GM12873 (cell line): Measurements from ENCODE around the gene ANTXR1.

ENCODE experiments used
- TF ChIP-seq, protein P1 (sequence below): IDR thresholded peaks from 2 replicates; pipeline ENCODE4 v1.5.1; 2012; ENCODE audit warnings: low read depth, mild to moderate bottlenecking, moderate library complexity, low read length, control low read depth; ENCODE audit not compliant: insufficient read depth; ENCODE audit errors: missing control alignments

ANTXR1 gene

DNA sequence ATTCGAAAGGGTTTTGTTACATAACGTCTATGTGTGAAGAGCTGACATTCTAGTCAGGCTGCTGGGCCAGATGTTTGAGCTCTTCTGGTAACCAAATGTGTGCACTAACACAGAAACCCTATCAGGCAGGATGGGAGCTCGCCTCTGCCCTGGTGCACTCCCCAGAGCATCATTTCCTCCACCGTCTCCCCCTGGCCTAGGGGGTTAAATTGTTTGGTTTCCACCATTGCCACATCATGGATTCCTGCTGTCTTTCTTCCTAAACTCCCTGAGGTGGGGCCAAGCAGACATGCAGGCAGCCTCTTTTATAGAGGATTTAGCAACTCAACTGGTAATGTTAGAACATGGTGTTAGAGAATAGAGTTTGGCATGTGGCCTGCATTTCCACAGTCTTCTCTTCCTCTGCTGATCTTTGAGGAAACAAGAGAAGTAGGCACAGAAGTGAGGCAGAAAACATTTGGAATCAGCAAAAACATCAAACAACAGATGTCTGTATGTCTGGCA, 87.3 kb downstream of the ANTXR1 start:
- TF ChIP-seq, protein P1, sequence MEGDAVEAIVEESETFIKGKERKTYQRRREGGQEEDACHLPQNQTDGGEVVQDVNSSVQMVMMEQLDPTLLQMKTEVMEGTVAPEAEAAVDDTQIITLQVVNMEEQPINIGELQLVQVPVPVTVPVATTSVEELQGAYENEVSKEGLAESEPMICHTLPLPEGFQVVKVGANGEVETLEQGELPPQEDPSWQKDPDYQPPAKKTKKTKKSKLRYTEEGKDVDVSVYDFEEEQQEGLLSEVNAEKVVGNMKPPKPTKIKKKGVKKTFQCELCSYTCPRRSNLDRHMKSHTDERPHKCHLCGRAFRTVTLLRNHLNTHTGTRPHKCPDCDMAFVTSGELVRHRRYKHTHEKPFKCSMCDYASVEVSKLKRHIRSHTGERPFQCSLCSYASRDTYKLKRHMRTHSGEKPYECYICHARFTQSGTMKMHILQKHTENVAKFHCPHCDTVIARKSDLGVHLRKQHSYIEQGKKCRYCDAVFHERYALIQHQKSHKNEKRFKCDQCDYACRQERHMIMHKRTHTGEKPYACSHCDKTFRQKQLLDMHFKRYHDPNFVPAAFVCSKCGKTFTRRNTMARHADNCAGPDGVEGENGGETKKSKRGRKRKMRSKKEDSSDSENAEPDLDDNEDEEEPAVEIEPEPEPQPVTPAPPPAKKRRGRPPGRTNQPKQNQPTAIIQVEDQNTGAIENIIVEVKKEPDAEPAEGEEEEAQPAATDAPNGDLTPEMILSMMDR, result no peak

- TF ChIP-seq, protein P1, result no peak
Measured at GRCh38 chr2:69102041-69102593, 89.1 kb downstream of the ANTXR1 start.

GRCh38 chr2:69103419-69103818, 90.4 kb downstream of the ANTXR1 start:
- TF ChIP-seq, protein P1, result no peak

DNA sequence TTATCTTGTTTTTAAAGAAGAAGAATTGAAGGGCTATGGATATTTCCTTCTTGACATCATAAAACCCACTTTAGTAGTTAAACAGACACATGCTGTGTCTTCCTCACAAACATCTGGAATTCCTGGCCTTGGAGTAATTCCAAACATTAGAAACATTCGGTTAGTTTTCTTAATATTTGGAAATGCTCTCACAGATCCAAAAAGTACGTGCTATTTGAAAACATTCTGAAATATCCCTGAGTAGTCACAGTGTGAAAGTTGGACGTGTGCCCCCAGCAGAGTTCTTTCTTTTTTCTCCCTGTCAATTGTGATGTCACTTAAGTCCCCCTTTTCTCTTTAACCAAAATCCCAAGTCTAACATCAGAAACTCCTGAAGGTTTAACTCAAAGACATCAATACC, 91.3 kb downstream of the ANTXR1 start:
- TF ChIP-seq, protein P1, result no peak

GRCh38 chr2:69109255-69109654, 96.3 kb downstream of the ANTXR1 start:
- TF ChIP-seq, protein P1, result no peak

DNA sequence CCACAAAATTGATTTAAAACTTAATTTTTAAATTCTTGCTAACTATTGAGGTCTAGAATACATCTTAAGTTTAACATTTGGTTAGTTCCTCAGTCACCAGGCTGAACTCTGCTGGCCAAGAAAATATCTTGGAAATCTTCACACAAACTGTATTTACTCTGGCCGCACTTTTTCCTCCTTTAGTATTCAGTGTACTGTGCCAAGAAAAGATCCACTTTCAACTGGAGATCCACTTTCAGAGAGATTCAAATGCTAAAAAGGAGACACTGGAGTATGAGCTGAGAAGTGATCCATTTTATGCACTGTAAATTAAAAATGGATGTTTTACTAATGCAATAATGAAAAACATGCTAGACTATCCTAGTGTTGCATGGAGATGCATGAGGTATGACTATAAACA, 98.1 kb downstream of the ANTXR1 start:
- TF ChIP-seq, protein P1, result no peak

DNA sequence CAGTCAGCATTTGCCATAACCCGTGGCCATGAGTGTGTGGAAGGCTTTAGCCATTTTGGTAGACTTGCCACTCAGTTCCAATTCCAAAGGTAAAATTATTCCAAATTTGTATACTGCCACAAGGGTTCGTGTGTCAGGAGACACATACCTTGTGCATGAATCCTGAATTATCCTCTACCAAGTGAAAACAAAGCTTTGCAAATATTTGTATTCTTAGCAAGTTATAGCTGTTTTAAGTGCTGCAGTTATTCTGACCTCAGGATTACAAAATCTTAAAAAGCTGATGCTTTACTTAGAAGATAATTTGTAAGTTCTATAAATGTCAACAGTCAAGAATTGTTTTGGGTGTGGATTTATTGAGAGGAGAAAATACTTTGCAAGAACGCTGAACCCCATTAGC, 100.6 kb downstream of the ANTXR1 start:
- TF ChIP-seq, protein P1, result no peak
